IPS-18c (cell line): ENCODE data around the gene FOXK1.
"Not testable (repeated sequence)": the region's sequence is repeated elsewhere in the genome, so short reads cannot be mapped to it uniquely, and the experiment has no call there.

Source experiments
- H3K4me3 ChIP-seq: 2 replicates; pipeline ENCODE4 v1.7.0; 2013; ENCODE audit warnings: low read depth, mild to moderate bottlenecking, low read length, moderate library complexity; ENCODE audit not compliant: insufficient read depth
- H3K9me3 ChIP-seq: one replicate; pipeline ENCODE4 v1.6.1; 2013; ENCODE audit warnings: mild to moderate bottlenecking, low read length, moderate library complexity; ENCODE audit not compliant: control insufficient read depth, insufficient read depth

Gene FOXK1

DNA sequence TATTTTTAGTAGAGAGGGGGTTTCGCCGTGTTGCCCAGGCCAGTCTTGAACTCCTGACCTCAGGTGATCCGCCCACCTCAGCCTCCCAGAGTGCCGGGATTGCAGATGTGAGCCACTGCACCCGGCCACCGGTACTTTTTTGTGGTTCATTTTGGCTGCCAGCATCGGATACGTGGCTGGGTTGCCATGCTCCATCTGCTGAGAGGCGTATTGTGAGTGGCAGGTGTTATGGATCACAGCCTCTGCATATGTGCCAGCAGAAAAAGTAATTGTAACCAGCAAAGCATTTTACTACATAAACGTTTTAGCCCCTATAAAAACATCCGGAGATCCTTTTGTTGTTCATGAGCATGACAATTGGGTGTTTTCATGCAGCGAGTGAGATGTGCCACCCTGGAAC lies 7.1 kb downstream of the FOXK1 start:
- Histone ChIP-seq H3K4me3 (no peak overlapping the region), H3K9me3 (no peaks in the 10 kb centered on the region)

DNA sequence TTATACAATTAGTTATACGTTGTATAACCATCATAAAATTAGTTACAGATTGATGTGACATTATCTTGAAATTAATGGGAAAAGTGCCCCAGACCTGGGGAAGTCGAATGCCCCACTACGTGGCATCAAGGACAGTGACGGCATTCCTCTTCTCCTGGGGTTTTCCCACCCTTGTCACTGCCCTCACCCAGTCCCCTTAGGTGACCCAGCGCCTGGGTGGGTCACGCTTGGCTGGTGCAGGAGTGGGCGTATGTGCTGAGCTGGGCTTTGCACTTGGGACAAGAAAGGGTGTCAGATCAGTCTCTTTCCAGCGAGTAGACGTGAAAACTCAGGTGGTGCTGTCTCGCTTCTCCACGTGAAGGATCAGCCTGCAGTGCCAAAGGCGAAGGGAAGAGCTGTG lies 7.6 kb downstream of the FOXK1 start:
- no peak overlapping the region for H3K4me3 ChIP-seq
- no peaks in the 10 kb centered on the region for H3K9me3 ChIP-seq

DNA sequence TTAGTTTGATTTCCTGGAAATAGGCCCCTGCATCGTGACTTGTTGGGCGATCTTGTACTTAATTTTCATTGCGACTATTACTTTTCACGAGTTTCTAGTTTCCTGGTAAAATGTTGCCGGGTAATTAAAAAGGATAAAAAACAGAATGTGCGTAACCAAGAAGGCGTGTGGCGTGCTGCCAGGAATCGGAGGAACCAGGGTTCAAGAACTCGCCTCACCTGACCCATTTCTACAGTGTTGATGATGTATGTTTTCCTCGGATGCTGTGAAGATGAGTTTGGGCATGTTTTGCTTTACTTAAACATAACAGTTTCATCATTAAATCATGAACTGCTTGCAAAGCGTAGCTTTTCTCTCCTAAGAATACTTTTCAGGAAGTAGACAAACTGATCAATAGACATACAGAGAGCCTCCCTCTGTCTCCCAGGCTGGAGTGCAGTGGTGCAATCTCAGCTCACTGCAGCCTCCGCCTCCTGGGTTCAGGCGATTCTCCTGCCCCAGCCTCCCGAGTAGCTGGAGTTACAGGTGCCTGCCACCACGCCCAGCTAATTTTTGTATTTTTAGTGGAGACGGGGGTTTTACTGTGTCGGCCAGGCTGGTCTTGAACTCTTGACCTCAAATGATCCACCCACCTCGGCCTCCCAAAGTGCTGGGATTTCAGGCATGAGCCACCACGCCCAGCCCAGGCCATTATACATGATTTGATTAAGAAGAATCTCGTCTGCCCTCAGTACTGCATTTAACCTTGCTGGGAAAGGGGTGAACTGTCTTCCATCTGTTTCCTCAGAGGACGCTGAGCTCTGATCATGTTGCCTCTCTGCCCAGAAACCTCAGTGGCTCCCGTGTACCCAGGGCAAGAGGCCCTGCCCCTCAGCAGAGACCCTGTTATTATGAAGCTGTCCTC lies 9.1 kb downstream of the FOXK1 start:
- Histone ChIP-seq H3K4me3 (no peak overlapping the region), H3K9me3 (no peaks in the 10 kb centered on the region)

DNA sequence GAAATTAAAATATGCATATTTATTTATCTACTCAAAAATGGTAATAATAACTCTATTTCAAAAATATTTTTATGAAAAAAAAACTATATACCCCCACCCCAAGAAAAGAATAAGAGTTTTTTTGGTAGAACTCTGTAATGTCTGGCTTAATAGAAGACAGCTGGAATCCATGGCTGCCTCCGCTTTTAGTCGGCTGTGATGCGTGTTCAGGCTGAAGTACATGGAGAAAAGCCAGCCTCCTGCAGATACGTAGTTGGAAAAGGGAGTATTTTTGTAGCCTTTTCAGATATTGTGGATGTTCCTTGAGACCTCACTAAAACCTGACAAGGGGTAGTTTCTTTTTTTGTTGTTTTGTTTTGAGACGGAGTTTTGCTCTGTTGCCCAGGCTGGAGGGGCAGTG lies 10.0 kb downstream of the FOXK1 start:
- Histone ChIP-seq H3K4me3 (no peak overlapping the region), H3K9me3 (no peaks in the 10 kb centered on the region)

DNA sequence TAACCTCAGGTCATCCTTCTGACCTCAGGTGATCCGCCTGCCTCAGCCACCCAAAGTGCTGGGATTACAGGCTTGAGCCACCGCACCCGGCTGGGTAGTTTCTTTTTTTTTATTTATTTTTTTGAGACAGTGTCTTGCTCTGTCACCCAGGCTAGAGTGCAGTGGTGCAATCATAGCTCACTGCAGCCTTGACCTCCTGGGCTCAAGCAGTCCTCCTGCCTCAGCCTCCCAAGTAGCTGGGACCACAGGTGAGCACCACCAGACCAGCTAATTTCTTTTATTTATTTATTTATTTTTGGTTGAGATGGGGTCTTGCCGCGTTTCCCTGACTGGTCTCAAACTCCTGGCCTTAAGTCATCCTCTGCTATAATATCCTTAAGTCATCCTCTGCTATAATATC lies 10.5 kb downstream of the FOXK1 start:
- not testable (repeated sequence) for H3K9me3 ChIP-seq, H3K4me3 ChIP-seq

DNA sequence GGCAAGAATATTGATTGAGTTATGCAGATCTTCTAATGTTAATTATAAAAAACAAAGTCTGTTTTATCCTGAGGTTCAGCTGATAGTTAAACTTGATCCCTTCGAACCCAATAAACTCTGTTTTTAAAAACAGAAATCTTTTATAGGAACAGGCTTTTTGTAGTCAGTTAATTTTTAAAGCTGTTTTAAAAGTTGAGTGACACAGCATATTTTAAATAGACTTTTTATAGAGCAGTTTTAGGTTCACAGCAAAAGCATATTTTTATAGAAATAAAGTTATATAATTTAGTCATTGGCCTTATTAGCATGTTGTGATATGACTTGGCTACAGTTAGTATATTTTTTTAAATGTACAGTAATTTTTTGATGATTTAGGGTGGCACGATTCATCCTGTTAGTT lies 11.1 kb downstream of the FOXK1 start:
- H3K4me3 ChIP-seq = no peak overlapping the region
- H3K9me3 ChIP-seq = no peaks in the 10 kb centered on the region

DNA sequence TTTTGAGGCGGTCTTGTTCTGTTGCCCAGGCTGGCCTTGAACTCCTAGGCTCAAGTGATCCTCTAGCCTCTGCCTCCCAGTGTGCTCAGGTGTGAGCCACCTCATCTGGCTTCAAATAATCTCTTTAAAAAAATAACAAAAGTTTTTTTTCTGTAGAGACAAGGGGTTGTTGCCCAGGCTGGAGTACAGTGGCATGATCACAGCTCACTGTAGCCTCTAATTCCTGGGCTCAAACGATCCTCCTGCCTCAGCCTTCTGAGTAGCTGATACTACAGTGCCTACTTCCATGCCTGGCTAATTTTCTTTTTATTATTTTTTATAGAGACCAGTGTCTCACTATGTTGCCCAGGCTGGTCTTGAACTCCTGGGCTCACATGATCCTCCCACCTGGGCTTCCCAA lies 11.7 kb downstream of the FOXK1 start:
- no peak overlapping the region for H3K4me3 ChIP-seq
- peaks cover 2% of the 10 kb centered on the region for H3K9me3 ChIP-seq

DNA sequence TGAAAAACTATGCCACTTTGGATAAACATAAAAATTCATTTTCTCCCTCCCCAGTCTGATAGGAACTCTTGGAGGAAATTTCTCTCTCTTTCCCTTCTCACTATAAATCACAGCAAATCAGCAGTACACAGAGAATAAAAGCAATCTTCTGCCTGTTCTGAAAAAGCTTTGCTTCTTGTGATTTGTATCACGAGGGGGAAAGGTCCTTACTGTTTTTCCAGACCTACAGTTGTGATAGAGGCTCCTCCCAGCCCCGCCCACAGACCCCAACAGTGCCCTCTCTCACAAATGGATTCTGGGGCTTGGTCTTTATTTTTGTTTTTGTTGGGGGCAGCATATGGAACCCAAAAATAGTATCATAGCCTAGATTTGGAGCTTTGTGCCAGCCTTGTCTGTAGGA lies 12.2 kb downstream of the FOXK1 start:
- peaks cover 2% of the 10 kb centered on the region for H3K9me3 ChIP-seq
- H3K4me3 ChIP-seq = no peak overlapping the region

DNA sequence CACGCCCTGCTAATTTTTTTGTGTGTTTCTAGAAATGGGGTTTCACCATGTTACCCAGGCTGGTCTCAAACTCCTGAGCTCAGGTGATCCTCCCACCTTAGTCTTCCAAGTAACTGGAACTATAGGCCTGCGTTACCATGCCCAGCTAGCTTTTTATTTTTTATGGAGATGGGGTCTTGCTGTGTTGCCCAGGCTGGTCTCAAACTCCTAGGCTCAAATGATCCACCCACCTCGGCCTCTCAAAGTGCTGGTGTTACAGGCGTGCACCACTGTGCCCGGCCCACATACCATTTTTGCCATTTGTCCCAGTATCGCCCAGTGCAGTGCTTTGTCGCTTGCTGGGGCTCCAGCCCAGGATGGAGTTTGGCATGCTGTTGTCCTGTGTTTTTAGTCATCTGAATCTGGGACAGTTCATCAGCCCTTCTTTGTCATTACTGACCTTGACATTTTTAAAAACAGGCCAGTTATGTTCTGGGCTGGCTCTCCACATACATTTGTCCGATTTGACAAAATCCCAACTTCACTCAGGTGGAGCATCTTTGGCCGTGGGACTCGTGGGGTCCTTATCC lies 16.7 kb downstream of the FOXK1 start:
- Histone ChIP-seq H3K9me3 (peaks cover 2% of the 10 kb centered on the region), H3K4me3 (no peak overlapping the region)

DNA sequence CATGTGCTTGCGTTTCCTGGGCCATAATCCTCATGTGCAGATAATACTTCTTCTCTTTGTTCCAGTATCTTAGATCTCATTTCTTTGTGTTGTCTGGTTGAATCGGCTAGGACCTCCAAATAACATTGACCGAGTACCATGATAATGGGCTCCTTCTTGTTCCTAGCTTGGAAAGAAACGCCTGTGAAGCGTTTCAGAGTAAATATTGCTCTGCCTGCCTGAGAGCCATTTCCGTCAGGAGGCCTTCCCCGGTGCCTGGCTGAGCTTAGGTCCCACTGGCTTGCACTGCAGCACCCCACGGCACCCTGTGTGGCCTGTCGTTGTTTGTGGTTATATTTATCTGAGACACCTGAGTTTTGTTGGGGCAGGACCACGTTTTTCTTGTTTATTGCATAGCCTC lies 17.7 kb downstream of the FOXK1 start:
- Histone ChIP-seq H3K4me3 (no peak overlapping the region), H3K9me3 (peaks cover 2% of the 10 kb centered on the region)

DNA sequence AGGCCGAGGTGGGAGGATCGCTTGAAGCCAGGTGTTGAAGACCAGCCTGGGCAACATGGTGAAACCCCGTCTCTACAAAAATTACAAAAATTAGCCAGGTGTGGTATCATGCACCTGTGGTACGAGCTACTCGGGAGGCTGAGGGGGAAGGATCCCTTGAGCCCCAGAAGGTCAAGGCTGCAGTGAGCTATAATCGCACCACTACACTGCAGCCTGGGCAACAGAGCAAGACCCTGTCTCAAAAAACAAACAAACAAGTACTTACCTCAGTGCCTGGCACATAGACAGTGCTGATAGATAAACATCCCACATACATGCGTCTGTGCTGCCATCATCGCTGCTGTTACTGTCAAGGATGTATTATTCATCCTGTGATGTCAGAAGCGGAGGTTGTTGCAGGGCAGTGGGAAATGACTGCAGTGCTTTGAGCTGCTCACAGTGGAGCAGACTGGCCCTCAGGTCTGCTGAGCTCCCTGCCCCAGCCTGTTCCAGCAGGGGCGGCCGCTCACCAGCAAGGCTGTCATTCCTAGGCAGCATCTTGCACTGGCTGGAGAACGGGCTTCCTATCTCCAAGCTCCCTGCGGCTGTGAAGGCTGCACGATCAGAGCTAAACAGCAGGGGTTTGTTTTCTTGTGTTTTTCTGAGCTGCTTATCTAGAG lies 18.6 kb downstream of the FOXK1 start:
- Histone ChIP-seq H3K9me3 (peaks cover 2% of the 10 kb centered on the region), H3K4me3 (no peak overlapping the region)

DNA sequence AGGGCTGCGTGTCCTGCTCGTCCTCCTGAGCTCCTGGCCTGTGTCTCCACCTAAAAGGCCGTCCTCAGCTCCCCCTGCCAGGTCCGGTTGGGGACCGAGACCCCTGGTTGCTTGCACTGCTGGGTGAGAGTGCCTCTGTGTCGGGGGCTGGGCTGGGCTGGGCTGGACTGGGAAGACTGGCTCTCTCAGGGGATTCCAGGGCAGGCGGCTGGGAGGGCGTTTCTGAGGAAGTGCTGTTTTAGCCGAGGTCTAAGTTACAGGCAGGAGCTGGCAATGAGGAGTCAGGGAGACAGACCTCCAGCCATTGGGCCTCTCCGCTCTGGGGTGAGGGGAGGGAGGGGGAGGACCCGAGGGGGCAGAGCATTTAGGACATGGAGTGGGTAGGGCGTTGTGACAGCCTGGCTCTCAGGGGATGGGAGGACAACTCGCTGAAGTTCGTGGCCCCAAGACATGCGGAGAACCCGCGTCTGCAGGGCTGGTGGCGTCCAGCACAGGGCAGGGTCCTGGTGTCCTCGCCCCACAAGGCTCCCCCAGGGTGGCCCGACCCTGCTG lies 20.9 kb downstream of the FOXK1 start:
- peaks cover 4% of the 10 kb centered on the region for H3K9me3 ChIP-seq
- no peak overlapping the region for H3K4me3 ChIP-seq

DNA sequence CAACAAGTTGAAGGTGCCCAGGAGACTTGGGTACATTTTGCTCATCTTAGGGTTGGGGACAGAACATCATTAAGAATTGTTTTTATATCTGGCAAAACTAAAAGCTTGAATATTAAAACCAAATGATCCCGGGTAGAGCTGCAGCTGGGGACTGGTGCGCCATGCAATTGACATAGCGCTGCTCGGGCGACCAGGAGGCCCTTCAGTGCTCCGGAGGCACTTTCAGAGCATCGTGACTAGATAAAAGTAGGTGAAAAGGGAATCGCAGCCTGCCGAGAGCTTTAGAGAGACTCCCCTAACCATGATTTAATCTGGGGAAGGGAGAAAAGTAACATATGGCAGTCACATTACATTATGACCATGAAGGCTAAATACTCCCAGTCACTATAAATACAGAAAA lies 21.4 kb downstream of the FOXK1 start:
- Histone ChIP-seq H3K4me3 (no peak overlapping the region), H3K9me3 (peaks cover 2% of the 10 kb centered on the region)

DNA sequence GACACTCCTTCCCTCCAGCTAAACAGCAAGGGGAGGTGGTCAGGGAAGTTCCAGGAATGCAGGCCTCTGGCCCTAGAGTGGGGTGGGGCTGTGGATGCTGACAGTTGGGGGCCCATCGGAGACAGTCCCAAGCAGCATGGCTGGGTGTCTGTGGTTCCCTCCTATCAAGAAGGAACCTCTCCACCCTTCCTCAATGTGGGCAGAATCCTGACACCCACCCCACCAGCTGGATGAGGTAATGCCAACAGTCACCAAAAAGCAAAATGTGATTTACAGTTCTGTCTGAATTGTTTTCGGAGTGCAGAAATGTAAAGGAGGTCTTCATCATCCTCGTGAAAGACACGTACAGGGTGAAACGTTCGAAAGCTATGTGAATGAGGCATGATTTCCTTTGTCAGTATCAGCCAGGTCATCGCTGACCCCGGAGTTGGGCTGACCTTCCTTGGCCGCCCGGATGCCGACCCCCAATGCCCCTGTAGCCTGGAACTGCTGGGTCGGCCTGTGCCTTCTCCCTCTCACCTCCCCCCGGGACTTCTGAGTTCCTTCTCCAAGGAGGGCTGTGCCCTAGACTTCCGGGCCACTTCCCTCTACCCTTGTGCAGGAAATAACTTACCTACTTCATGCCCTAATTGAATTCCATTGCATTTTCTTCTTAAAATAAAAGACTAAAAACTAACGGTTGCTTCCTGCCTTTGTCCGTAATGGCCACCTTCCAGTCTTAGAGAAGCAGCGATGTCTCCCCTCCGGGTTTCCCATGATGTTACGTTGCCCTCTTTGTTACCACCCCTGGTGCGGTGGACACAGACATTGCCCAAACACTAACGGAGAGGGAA lies 24.5 kb downstream of the FOXK1 start:
- Histone ChIP-seq H3K4me3 (peak overlapping the region; percentile 39), H3K9me3 (peaks cover 2% of the 10 kb centered on the region)

DNA sequence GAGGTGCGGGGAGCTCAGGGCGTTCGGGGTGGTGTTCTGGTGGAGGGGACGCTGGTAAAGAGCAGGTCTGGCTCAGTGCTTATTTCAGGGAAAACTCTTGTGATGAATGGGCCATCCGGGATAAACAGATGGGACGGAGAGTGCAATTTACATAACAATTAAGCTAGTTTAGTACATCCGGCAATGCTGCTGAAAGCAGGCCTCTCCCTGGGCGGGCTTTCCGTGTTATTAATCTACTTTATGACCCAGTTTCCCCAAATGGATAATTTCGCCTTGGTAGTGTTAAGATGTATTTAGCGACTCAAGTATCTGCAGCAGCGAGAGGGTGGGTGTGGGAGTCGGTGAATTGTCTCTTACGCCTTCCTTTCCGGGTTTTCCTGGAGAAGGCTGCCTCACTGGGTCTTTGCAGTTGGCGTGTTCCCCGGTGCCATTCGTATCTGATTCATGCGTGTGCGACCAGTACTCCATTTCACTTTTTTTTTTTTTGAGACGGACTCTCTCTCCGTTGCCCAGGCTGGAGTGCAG lies 25.2 kb downstream of the FOXK1 start:
- peaks cover 2% of the 10 kb centered on the region for H3K9me3 ChIP-seq
- peak overlapping the region; percentile 39; the same call in 1 of the 2 replicates for H3K4me3 ChIP-seq

DNA sequence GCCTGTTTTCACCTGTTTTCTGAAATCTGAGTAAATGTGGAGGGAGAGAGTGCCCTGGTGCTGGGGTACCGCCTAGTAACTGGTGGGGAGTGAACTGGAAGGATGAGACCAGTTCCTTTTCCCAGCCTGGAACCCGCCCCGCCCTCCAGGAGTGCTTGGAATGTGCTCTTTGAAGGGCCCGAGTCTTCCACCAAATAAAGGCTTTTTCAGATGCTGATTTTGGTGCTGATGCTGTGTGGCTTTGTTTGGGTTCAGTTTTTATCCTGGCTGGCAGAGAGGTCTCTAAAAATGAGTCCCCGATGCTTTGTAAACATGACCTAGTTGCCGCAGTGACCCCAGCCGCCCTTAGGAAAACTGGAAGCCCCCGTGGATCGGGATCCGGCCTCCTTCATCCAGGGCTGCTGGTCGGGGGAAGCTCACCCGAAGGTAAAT lies 25.9 kb downstream of the FOXK1 start:
- peak overlapping the region; percentile 39; the same call in 1 of the 2 replicates for H3K4me3 ChIP-seq
- H3K9me3 ChIP-seq = peaks cover 2% of the 10 kb centered on the region

DNA sequence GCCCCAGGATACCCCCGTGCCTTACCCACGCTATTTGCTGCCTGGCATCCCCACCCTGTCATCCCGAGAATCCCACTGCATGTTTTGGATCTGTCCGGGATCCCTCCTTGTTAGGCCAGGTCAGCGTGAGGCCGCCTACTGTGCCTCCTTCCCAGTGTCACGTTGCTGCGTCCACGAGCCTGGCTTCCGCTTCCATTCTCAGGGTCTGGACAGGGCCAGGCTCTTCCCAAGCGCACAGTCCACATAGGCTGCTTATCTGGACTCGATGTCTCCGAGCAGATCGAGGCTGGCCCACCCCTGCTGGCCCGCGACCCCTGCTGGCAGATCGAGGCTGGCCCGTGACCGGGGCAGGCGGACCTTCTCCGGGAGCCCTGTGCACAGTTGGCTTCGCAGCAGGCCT lies 27.1 kb downstream of the FOXK1 start:
- Histone ChIP-seq H3K4me3 (no peak overlapping the region), H3K9me3 (peaks cover 2% of the 10 kb centered on the region)
